Ascending aorta (tissue), 2 donors: ENCODE measurements around the gene PDIA6. TPM values are rescaled to one million over a fixed set of nuclear protein-coding genes. Genes with fewer than 3 reads are reported as not detected.

Experiments used
- DNase-seq, 2 donors: peaks; one replicate each; pipeline ENCODE4 v3.0.0-alpha.2; 2019; ENCODE audit warnings: low spot score in 2 of 2
- H3K27ac ChIP-seq, 2 donors: fragments of 200-600 bp; sonication (generic); one replicate each; pipeline ENCODE4 v1.5.1; 2016 to 2017; ENCODE audit warnings: mild to moderate bottlenecking in 1 of 2
- H3K27me3 ChIP-seq: fragments of 200-600 bp; sonication (generic); one replicate; pipeline ENCODE4 v1.5.1; 2017
- H3K36me3 ChIP-seq, 2 donors: fragments of 200-600 bp; sonication (generic); one replicate each; pipeline ENCODE4 v1.5.1; 2016
- H3K4me1 ChIP-seq, 2 donors: fragments of 200-600 bp; sonication (generic); one replicate each; pipeline ENCODE4 v1.5.1; 2016 to 2017; ENCODE audit warnings: mild to moderate bottlenecking in 1 of 2
- H3K4me3 ChIP-seq, 2 donors: fragments of 200-600 bp; sonication (generic); one replicate each; pipeline ENCODE4 v1.5.1; 2016 to 2017; ENCODE audit warnings: mild to moderate bottlenecking in 1 of 2
- H3K9me3 ChIP-seq, 2 donors: fragments of 200-600 bp; sonication (generic); one replicate each; pipeline ENCODE4 v1.5.1; 2016
- CTCF ChIP-seq, 3 experiments: fragments of 200-600 bp in 2 of 3; fragments of 450-650 bp in 1 of 3; sonication (generic) in 2 of 3; IDR thresholded peaks; one replicate each; pipeline ENCODE4 v1.5.1; 2016 to 2019; ENCODE audit warnings: antibody characterized with exemption in 3 of 3, mild to moderate bottlenecking in 1 of 3, moderate library complexity in 1 of 3
- intact Hi-C: fragments of 100-400 bp; cut with DNase I; formaldehyde crosslinking; loops from one replicate; pipeline ENCODE4 v1.15.1; 2023
- total RNA-seq: library from RNA; depleted of rRNA; stranded (reverse); fragments of >200 nt; gene quantifications from one replicate; pipeline ENCODE4 v1.1.0, GENCODE V29; 2016

PDIA6 gene
- total RNA-seq, 1 donor from 2014 or later: 56.4 TPM

- no peak for DNase-seq
- H3K27ac ChIP-seq: no peak overlapping the region
- H3K9me3 ChIP-seq: no peaks in the 10 kb centered on the region
- intact Hi-C loops: no loop called here
- peaks cover 9 to 10% of the 10 kb centered on the region in 2 donors for H3K36me3 ChIP-seq
- H3K27me3 ChIP-seq: no peaks in the 10 kb centered on the region
- no peaks in the 10 kb centered on the region for H3K4me1 ChIP-seq
- H3K4me3 ChIP-seq: no peak overlapping the region
- TF ChIP-seq CTCF (IDR thresholded peaks at IDR 0.05): no peak
These were observed 38.7 kb downstream of the PDIA6 start for GRCh38 chr2:10773821-10774341.

- Histone ChIP-seq H3K27ac (no peak overlapping the region), H3K4me3 (no peak overlapping the region), H3K9me3 (no peaks in the 10 kb centered on the region), H3K36me3 (peaks cover 0 to under 1% of the 10 kb centered on the region in 2 donors), H3K27me3 (no peaks in the 10 kb centered on the region), H3K4me1 (no peaks in the 10 kb centered on the region)
- no peak for DNase-seq
- intact Hi-C loops: no loop called here
- TF ChIP-seq CTCF (IDR thresholded peaks at IDR 0.05): no peak
These were observed 39.7 kb downstream of the PDIA6 start for GRCh38 chr2:10772868-10773215.

GRCh38 chr2:10772201-10772867, 40.3 kb downstream of the PDIA6 start:
- no peaks in the 10 kb centered on the region for H3K27me3 ChIP-seq
- no peak overlapping the region for H3K27ac ChIP-seq
- no peaks in the 10 kb centered on the region for H3K4me1 ChIP-seq
- no peaks in the 10 kb centered on the region for H3K9me3 ChIP-seq
- intact Hi-C loops: no loop called here
- TF ChIP-seq CTCF (IDR thresholded peaks at IDR 0.05): no peak
- no peaks in the 10 kb centered on the region for H3K36me3 ChIP-seq
- DNase-seq: no peak
- H3K4me3 ChIP-seq: no peak overlapping the region

- Histone ChIP-seq H3K27ac (no peak overlapping the region), H3K9me3 (no peaks in the 10 kb centered on the region), H3K4me1 (no peaks in the 10 kb centered on the region), H3K4me3 (no peak overlapping the region), H3K27me3 (no peaks in the 10 kb centered on the region), H3K36me3 (no peaks in the 10 kb centered on the region)
- intact Hi-C loops: no loop called here
- DNase-seq: no peak
- no peak for TF ChIP-seq CTCF (IDR thresholded peaks at IDR 0.05)
These were observed 40.8 kb downstream of the PDIA6 start for GRCh38 chr2:10771786-10772185.

GRCh38 chr2:10770956-10771750, 41.4 kb downstream of the PDIA6 start:
- no peak for DNase-seq
- TF ChIP-seq CTCF (IDR thresholded peaks at IDR 0.05): no peak

More at GRCh38 chr2:10770956-10771750, 41.4 kb downstream of the PDIA6 start:
- no peak overlapping the region for H3K27ac ChIP-seq
- H3K4me1 ChIP-seq: no peaks in the 10 kb centered on the region
- H3K9me3 ChIP-seq: no peaks in the 10 kb centered on the region
- intact Hi-C loops: no loop called here
- no peaks in the 10 kb centered on the region for H3K36me3 ChIP-seq
- no peaks in the 10 kb centered on the region for H3K27me3 ChIP-seq
- H3K4me3 ChIP-seq: no peak overlapping the region
